Measurements from ENCODE around the gene SYT7.

The SYT7 gene

DNA sequence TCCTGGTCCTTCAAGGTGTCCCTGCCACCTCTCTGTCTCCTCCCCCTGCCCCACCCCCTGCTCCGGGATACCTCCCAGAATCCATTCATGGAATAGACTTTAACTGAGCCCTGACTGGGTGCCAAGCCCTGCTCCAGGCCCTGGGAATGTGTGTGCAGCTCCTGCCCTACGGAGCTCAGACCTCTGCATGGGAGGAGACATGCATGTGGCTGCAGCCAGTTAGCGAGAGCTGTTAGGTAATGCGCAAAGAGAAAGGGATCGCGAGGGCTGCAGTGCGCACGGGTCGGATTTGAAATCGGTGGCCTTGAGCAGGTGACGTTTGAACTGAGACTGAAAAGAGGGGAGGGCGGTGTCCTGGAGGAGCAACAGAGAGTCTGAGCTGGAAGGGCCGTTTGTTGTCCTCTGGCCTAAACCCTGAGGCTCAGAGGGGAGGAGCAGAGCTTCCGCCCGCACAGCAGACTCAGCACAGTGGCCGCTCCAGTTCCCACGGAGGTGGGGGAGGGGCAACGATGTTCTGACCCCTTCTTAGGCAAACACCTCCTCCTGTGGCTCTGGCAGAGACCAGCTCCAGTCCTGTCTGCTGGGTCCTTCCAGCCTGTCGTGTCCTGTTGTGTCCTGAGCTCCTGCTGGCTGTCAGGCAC is 92.1 kb downstream of the SYT7 start:
- Histone ChIP-seq H3K9me3 (ENCODE audit: insufficient read depth, low read length) (no peaks in the 10 kb centered on the region), H3K9ac (ENCODE audit: insufficient read length, low read depth) (peak overlapping the region; percentile 67), H3K4me3 (ENCODE audit: insufficient read length, low read depth) (peak overlapping the region; percentile 10), H3K27me3 (ENCODE audit: insufficient read depth, insufficient read length) (no peaks in the 10 kb centered on the region), H3K36me3 (ENCODE audit: insufficient read depth, insufficient read length, low read length) (no peaks in the 10 kb centered on the region), H3K4me1 (ENCODE audit: insufficient read depth, insufficient read length) (peaks cover 38% of the 10 kb centered on the region)
- no peak for TF ChIP-seq SUZ12 (IDR thresholded peaks at IDR 0.05; ENCODE audit: extremely low read depth, insufficient read depth, insufficient read length)
- no peak for TF ChIP-seq YY1 (IDR thresholded peaks at IDR 0.05; ENCODE audit: insufficient read depth, insufficient read length)
- no peak for TF ChIP-seq ZNF274 (IDR thresholded peaks at IDR 0.05; ENCODE audit: low read depth, low read length)
- DNase-seq (ENCODE audit: low read depth, low spot score), result peak; percentile 76

DNA sequence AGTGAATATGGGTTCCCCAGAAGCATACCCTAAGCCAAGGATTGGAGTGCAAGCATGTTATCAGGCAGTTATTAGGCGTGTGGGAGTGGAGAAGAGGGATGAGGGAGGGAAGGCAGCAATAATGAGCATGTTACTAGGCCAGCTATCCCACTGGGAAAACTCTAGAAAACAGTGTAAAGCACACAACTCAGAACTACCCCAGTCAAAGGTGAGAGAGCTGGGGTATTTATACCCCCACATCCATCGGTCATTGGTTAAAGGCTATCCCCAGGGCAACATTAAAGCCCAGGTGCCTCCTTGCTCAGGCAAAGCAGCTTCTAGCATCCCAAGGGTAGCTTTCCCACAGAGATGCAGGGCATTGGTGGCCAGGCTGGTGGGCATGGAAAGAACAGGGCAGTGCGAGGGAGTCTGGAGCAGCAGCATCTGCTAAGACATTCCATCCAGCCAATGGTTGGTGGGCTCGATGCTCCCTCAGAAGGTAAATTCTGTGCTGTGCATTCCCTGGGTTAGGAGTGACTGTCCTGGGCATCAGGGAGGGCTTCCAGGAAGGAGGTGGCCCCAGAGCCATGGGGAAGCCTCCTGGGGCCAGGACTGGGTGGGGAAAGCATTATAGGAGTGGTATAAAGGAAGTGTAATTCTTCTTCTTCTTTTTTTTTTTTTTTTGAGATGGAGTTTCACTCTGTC is 93.4 kb downstream of the SYT7 start:
- Histone ChIP-seq H3K4me1 (ENCODE audit: insufficient read depth, insufficient read length) (peaks cover 41% of the 10 kb centered on the region), H3K4me3 (ENCODE audit: insufficient read length, low read depth) (no peak overlapping the region)

GRCh38 chr11:61486779-61487178 is 94.1 kb downstream of the SYT7 start:
- Histone ChIP-seq H3K36me3 (ENCODE audit: insufficient read depth, insufficient read length, low read length) (no peaks in the 10 kb centered on the region), H3K4me1 (ENCODE audit: insufficient read depth, insufficient read length) (peaks cover 47% of the 10 kb centered on the region), H3K9ac (ENCODE audit: insufficient read length, low read depth) (peak overlapping the region; percentile 27), H3K27me3 (ENCODE audit: insufficient read depth, insufficient read length) (no peaks in the 10 kb centered on the region), H3K9me3 (ENCODE audit: insufficient read depth, low read length) (no peaks in the 10 kb centered on the region), H3K4me3 (ENCODE audit: insufficient read length, low read depth) (no peak overlapping the region)
- DNase-seq (ENCODE audit: low read depth, low spot score), result no peak
- TF ChIP-seq ZNF274 (IDR thresholded peaks at IDR 0.05; ENCODE audit: low read depth, low read length) (no peak), YY1 (IDR thresholded peaks at IDR 0.05; ENCODE audit: insufficient read depth, insufficient read length) (no peak)

More for the DNA sequence above, 93.4 kb downstream of the SYT7 start:
- no peaks in the 10 kb centered on the region for H3K9me3 ChIP-seq (ENCODE audit: insufficient read depth, low read length)
- H3K9ac ChIP-seq (ENCODE audit: insufficient read length, low read depth), result no peak overlapping the region
- TF ChIP-seq ZNF274 (IDR thresholded peaks at IDR 0.05; ENCODE audit: low read depth, low read length), result no peak
- no peak for TF ChIP-seq YY1 (IDR thresholded peaks at IDR 0.05; ENCODE audit: insufficient read depth, insufficient read length)
- TF ChIP-seq SUZ12 (IDR thresholded peaks at IDR 0.05; ENCODE audit: extremely low read depth, insufficient read depth, insufficient read length), result no peak
- DNase-seq (ENCODE audit: low read depth, low spot score), result no peak
- H3K36me3 ChIP-seq (ENCODE audit: insufficient read depth, insufficient read length, low read length), result no peaks in the 10 kb centered on the region
- no peaks in the 10 kb centered on the region for H3K27me3 ChIP-seq (ENCODE audit: insufficient read depth, insufficient read length)

- Histone ChIP-seq H3K9ac (ENCODE audit: insufficient read length, low read depth) (no peak overlapping the region), H3K4me3 (ENCODE audit: insufficient read length, low read depth) (no peak overlapping the region), H3K36me3 (ENCODE audit: insufficient read depth, insufficient read length, low read length) (no peaks in the 10 kb centered on the region), H3K27me3 (ENCODE audit: insufficient read depth, insufficient read length) (no peaks in the 10 kb centered on the region), H3K4me1 (ENCODE audit: insufficient read depth, insufficient read length) (peaks cover 43% of the 10 kb centered on the region), H3K9me3 (ENCODE audit: insufficient read depth, low read length) (no peaks in the 10 kb centered on the region)
- no peak for DNase-seq (ENCODE audit: low read depth, low spot score)
- TF ChIP-seq YY1 (IDR thresholded peaks at IDR 0.05; ENCODE audit: insufficient read depth, insufficient read length), result no peak
- no peak for TF ChIP-seq ZNF274 (IDR thresholded peaks at IDR 0.05; ENCODE audit: low read depth, low read length)
- TF ChIP-seq SUZ12 (IDR thresholded peaks at IDR 0.05; ENCODE audit: extremely low read depth, insufficient read depth, insufficient read length), result no peak
Observed at GRCh38 chr11:61486011-61486620, 94.8 kb downstream of the SYT7 start.

DNA sequence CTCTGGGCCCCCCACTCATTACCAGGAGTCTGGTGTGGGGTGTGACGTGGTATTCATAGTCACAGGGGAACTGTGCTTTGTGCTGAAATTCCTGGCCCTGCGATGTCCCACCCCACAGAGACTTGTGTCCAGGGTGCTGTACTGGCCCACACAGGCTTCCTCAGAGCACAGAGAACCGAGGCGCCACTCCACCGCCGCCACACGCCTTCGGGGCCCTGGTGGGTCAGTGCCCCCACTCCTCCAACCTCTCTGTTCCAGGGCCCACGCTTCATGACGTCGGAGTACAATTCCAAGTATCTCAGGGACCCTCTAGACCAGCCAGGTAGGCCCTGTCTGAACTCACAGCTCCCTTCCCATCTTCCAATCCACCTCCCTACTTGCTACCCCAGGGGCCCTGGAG is 95.8 kb downstream of the SYT7 start:
- TF ChIP-seq YY1 (IDR thresholded peaks at IDR 0.05; ENCODE audit: insufficient read depth, insufficient read length) (no peak), SUZ12 (IDR thresholded peaks at IDR 0.05; ENCODE audit: extremely low read depth, insufficient read depth, insufficient read length) (no peak), ZNF274 (IDR thresholded peaks at IDR 0.05; ENCODE audit: low read depth, low read length) (no peak)
- Histone ChIP-seq H3K9ac (ENCODE audit: insufficient read length, low read depth) (no peak overlapping the region), H3K27me3 (ENCODE audit: insufficient read depth, insufficient read length) (no peaks in the 10 kb centered on the region), H3K4me3 (ENCODE audit: insufficient read length, low read depth) (no peak overlapping the region), H3K4me1 (ENCODE audit: insufficient read depth, insufficient read length) (peaks cover 38% of the 10 kb centered on the region), H3K36me3 (ENCODE audit: insufficient read depth, insufficient read length, low read length) (no peaks in the 10 kb centered on the region), H3K9me3 (ENCODE audit: insufficient read depth, low read length) (no peaks in the 10 kb centered on the region)
- no peak for DNase-seq (ENCODE audit: low read depth, low spot score)

- no peaks in the 10 kb centered on the region for H3K9me3 ChIP-seq (ENCODE audit: insufficient read depth, low read length)
- no peaks in the 10 kb centered on the region for H3K36me3 ChIP-seq (ENCODE audit: insufficient read depth, insufficient read length, low read length)
- peaks cover 33% of the 10 kb centered on the region for H3K4me1 ChIP-seq (ENCODE audit: insufficient read depth, insufficient read length)
- H3K27me3 ChIP-seq (ENCODE audit: insufficient read depth, insufficient read length), result no peaks in the 10 kb centered on the region
- no peak for TF ChIP-seq ZNF274 (IDR thresholded peaks at IDR 0.05; ENCODE audit: low read depth, low read length)
- H3K4me3 ChIP-seq (ENCODE audit: insufficient read length, low read depth), result no peak overlapping the region
- no peak for DNase-seq (ENCODE audit: low read depth, low spot score)
- no peak overlapping the region for H3K9ac ChIP-seq (ENCODE audit: insufficient read length, low read depth)
Observed at GRCh38 chr11:61484541-61484940, 96.3 kb downstream of the SYT7 start.

- peak overlapping the region; percentile 62 for H3K9ac ChIP-seq (ENCODE audit: insufficient read length, low read depth)
- H3K4me3 ChIP-seq (ENCODE audit: insufficient read length, low read depth), result no peak overlapping the region
- peaks cover 9% of the 10 kb centered on the region for H3K27me3 ChIP-seq (ENCODE audit: insufficient read depth, insufficient read length)
- H3K36me3 ChIP-seq (ENCODE audit: insufficient read depth, insufficient read length, low read length), result no peaks in the 10 kb centered on the region
- peak; percentile 57 for DNase-seq (ENCODE audit: low read depth, low spot score)
- H3K9me3 ChIP-seq (ENCODE audit: insufficient read depth, low read length), result no peaks in the 10 kb centered on the region
- peaks cover 25% of the 10 kb centered on the region for H3K4me1 ChIP-seq (ENCODE audit: insufficient read depth, insufficient read length)
- TF ChIP-seq YY1 (IDR thresholded peaks at IDR 0.05; ENCODE audit: insufficient read depth, insufficient read length) (no peak), SUZ12 (IDR thresholded peaks at IDR 0.05; ENCODE audit: extremely low read depth, insufficient read depth, insufficient read length) (no peak), ZNF274 (IDR thresholded peaks at IDR 0.05; ENCODE audit: low read depth, low read length) (no peak)
Observed at GRCh38 chr11:61482513-61482912, 98.4 kb downstream of the SYT7 start.
